Measurements from ENCODE around the gene IST1. TPM values are rescaled to one million over a fixed set of nuclear protein-coding genes. Genes with fewer than 3 reads are reported as not detected.

IST1 gene
- total and polyA plus RNA-seq, 10 of the 15 experiments (the other 5 are each of a cell fraction or from before 2014, with no cell fraction given) = 97.3 to 293 (median 138) TPM

GRCh38 chr16:71882505-71883167 is 12.7 kb upstream of the IST1 start (continued):
- TF ChIP-seq ZNF384 (IDR thresholded peaks at IDR 0.05; ENCODE audit: borderline replicate concordance, low read depth, low read length) (no peak), ATF2 (IDR thresholded peaks at IDR 0.05; ENCODE audit: low read length) (peak; percentile 70; the same call in 1 of the 2 replicates), KDM1A (IDR thresholded peaks at IDR 0.05; ENCODE audit: borderline replicate concordance) (no peak), PAX5 (IDR thresholded peaks at IDR 0.05; ENCODE audit: borderline replicate concordance, low read depth, low read length) (peak; percentile 95), IRF4 (IDR thresholded peaks at IDR 0.05; ENCODE audit: low read depth, low read length) (peak; percentile 50; the same call in 1 of the 2 replicates), NFYA (IDR thresholded peaks at IDR 0.05; ENCODE audit: borderline replicate concordance, low read depth, low read length) (no peak), IKZF1 (conservative IDR thresholded peaks at IDR 0.05) (no peak)

- Histone ChIP-seq H3K4me3 (peak overlapping the region; percentile 92), H3K27me3 (replicated peaks in 1 of 2; ENCODE audit: control insufficient read depth in 2 of 2, insufficient read depth in 2 of 2, low read length in 1 of 2) (no peaks in the 10 kb centered on the region), H3K4me1 (ENCODE audit: control insufficient read depth, insufficient read depth, low read length) (peaks cover 12% of the 10 kb centered on the region), H3K9me3 (replicated peaks; ENCODE audit: control insufficient read depth, insufficient read depth, low read length) (no peaks in the 10 kb centered on the region), H3K9ac (ENCODE audit: control insufficient read depth, insufficient read depth, low read length) (peak overlapping the region; percentile 73), H3K36me3 (ENCODE audit: control insufficient read depth in 2 of 2, insufficient read depth in 2 of 2, low read length in 1 of 2) (no peaks in the 10 kb centered on the region), H4K20me1 (ENCODE audit: control insufficient read depth, insufficient read depth) (no peaks in the 10 kb centered on the region), H3K79me2 (ENCODE audit: control insufficient read depth, insufficient read depth, low read length) (no peaks in the 10 kb centered on the region), H3K27ac (ENCODE audit: control insufficient read depth, insufficient read depth) (peak overlapping the region; percentile 71), H3K4me2 (ENCODE audit: control insufficient read depth, insufficient read depth) (peak overlapping the region; percentile 93), H2AFZ (ENCODE audit: control insufficient read depth, low read depth, low read length) (peak overlapping the region; percentile 95)
- in situ Hi-C loops (cut with MboI) (no loop called here), intact Hi-C loops (cut with micrococcal nuclease; ENCODE audit: unreplicated experiment) (loop anchor here (1.0 to 10.0 kb wide), 6 partner anchors 39 to 319 kb away; partner anchors contain the start of genes AP1G1 and ATXN1L)
- POLR2A ChIA-PET = interaction anchor here (0.5 to 4.7 kb wide), 12 partner anchors 12 to 161 kb away, joined by 3 to 34 read pairs (median 6); partner anchors contain the start of genes AP1G1, ATXN1L and IST1
- SMC1A ChIA-PET (ENCODE audit: uncharacterized antibody, unreplicated experiment) = interaction anchor here (0.7 to 4.3 kb wide), 29 partner anchors 8 to 318 kb away, joined by 3 to 30 read pairs (median 7); partner anchors contain the start of genes AP1G1, ATXN1L and IST1
- RAD21 ChIA-PET (ENCODE audit: unreplicated experiment) = interaction anchor here (0.8 to 4.7 kb wide), 25 partner anchors 9 to 318 kb away, joined by 3 to 53 read pairs (median 5); partner anchors contain the start of genes AP1G1, ATXN1L, IST1 and TXNL4B
- BruUV-seq (replicated peaks) = no TSS peak
- DNase-seq (ENCODE audit: low read depth, low spot score) (no peak), FAIRE-seq (no peak), ATAC-seq (peak; percentile 65)
- CTCF ChIA-PET = interaction anchor here (0.6 to 5.2 kb wide), 37 partner anchors 8 to 318 kb away, joined by 3 to 39 read pairs (median 7); partner anchors contain the start of genes AP1G1 and IST1
- whole genome bisulfite sequencing (ENCODE audit: insufficient coverage, insufficient replicate concordance, low lambda C conversion rate, missing lambda C conversion rate) = under 1% methylated on average over 17 of the region's 46 CpGs
- TF ChIP-seq EGR1 (IDR thresholded peaks at IDR 0.05; ENCODE audit: borderline replicate concordance in 1 of 2, low read depth in 2 of 2, low read length in 2 of 2) = peak in 1 of 2 experiments; percentile 92; a peak in 2 of 3 replicates
- 0 out of 4 replicates have a peak, but pooled peaks of 1 of the 2 experiments have one; percentile 17 for TF ChIP-seq BHLHE40 (IDR thresholded peaks at IDR 0.05; ENCODE audit: borderline replicate concordance in 1 of 2, low read depth in 2 of 2, low read length in 1 of 2)
- TF ChIP-seq DPF2 (IDR thresholded peaks at IDR 0.05) = 0 out of 2 replicates have a peak, but pooled peaks have one; percentile 4
- peak; percentile 56; the same call in 1 of the 2 replicates for TF ChIP-seq CHD2 (IDR thresholded peaks at IDR 0.05; ENCODE audit: borderline replicate concordance, low read depth, low read length)
- TF ChIP-seq MXI1 (IDR thresholded peaks at IDR 0.05; ENCODE audit: low read depth, low read length) = peak; percentile 75
- TF ChIP-seq NR2F1 (conservative IDR thresholded peaks at IDR 0.05) = 0 out of 2 replicates have a peak, but pooled peaks have one; percentile 4
- no peak for TF ChIP-seq NFXL1 (IDR thresholded peaks at IDR 0.05; ENCODE audit: borderline replicate concordance)
- peak; percentile 93 for TF ChIP-seq SKIL (IDR thresholded peaks at IDR 0.05; ENCODE audit: low read depth, poor library complexity, severe bottlenecking)
- 0 out of 2 replicates have a peak, but pooled peaks have one; percentile 25 for TF ChIP-seq TAF1 (IDR thresholded peaks at IDR 0.05; ENCODE audit: borderline replicate concordance, low read depth, low read length)
These were observed 12.0 kb upstream of the IST1 start for GRCh38 chr16:71883168-71883848.

All from GM12878 (cell line).